ENCODE measurements around the gene FOXB1. TPM values are rescaled to one million over a fixed set of nuclear protein-coding genes. Genes with fewer than 3 reads are reported as not detected.
A peak's percentile ranks its signal among the peaks of the same experiment; 100 is the strongest.

Gene FOXB1
- total and polyA plus RNA-seq, 9 of the 15 experiments (the other 6 are each of a cell fraction or from before 2014, with no cell fraction given), result not detected

- no peak for TF ChIP-seq ZNF609 (CRISPR knock-in tag; IDR thresholded peaks at IDR 0.05; ENCODE audit: borderline replicate concordance)
- no peak for TF ChIP-seq SPI1 (IDR thresholded peaks at IDR 0.05; ENCODE audit: borderline replicate concordance, low read depth, low read length)
- no peak for TF ChIP-seq CBX8 (IDR thresholded peaks at IDR 0.05; ENCODE audit: borderline replicate concordance, extremely low read depth, low read depth, low read length, poor library complexity, severe bottlenecking)
- no peak for TF ChIP-seq ZBED1 (IDR thresholded peaks at IDR 0.05)
- peak; percentile 86 for TF ChIP-seq THAP7 (CRISPR knock-in tag; IDR thresholded peaks at IDR 0.05)
- no peak for TF ChIP-seq MEF2A (IDR thresholded peaks at IDR 0.05; ENCODE audit: control insufficient read depth, low read depth, low read length)
- TF ChIP-seq NRF1 (conservative IDR thresholded peaks at IDR 0.05 in 1 of 2, IDR thresholded peaks at IDR 0.05 in 1 of 2), result no peak
- no peak for TF ChIP-seq TEAD4 (IDR thresholded peaks at IDR 0.05; ENCODE audit: low read length)
- no peak for TF ChIP-seq TEAD4 (CRISPR knock-in tag; IDR thresholded peaks at IDR 0.05; ENCODE audit: borderline replicate concordance)
- TF ChIP-seq THRA (IDR thresholded peaks at IDR 0.05), result no peak
- peak; percentile 96 for TF ChIP-seq PATZ1 (CRISPR knock-in tag; IDR thresholded peaks at IDR 0.05; ENCODE audit: borderline replicate concordance)
- TF ChIP-seq HMGXB4 (CRISPR knock-in tag; IDR thresholded peaks at IDR 0.05), result no peak
- TF ChIP-seq MLLT1 (IDR thresholded peaks at IDR 0.05), result no peak
These were observed 17.7 kb downstream of the FOXB1 start (continued) for GRCh38 chr15:60021589-60022378.
